IPS DF 6.9 (cell line): ENCODE data around the gene PLCH1.

ENCODE experiments used
- DNase-seq: peaks from one replicate; pipeline ENCODE4 v3.0.0-alpha.2; 2013; ENCODE audit warnings: low read depth, low spot score
- H3K27ac ChIP-seq: one replicate; pipeline ENCODE4 v1.5.1; 2013; ENCODE audit warnings: low read length, control low read depth
- H3K27me3 ChIP-seq: 2 replicates; pipeline ENCODE4 v1.6.1; 2013; ENCODE audit warnings: mild to moderate bottlenecking, low read length; ENCODE audit not compliant: control insufficient read depth, insufficient read depth
- H3K36me3 ChIP-seq: 2 replicates; pipeline ENCODE4 v1.6.1; 2013; ENCODE audit warnings: low read length; ENCODE audit not compliant: control insufficient read depth, insufficient read depth
- H3K4me1 ChIP-seq: 2 replicates; pipeline ENCODE4 v1.6.1; 2013; ENCODE audit warnings: low read length; ENCODE audit not compliant: control insufficient read depth, insufficient read depth
- H3K4me3 ChIP-seq: 2 replicates; pipeline ENCODE4 v1.5.1; 2013; ENCODE audit warnings: mild to moderate bottlenecking, low read length
- H3K9me3 ChIP-seq: 2 replicates; pipeline ENCODE4 v1.6.1; 2013; ENCODE audit warnings: low read length, inconsistent platforms; ENCODE audit not compliant: control insufficient read depth, insufficient read depth
- WGBS: extraction: QIAGEN DNeasy Blood & Tissue Kit; methylation state at CpG from one replicate; pipeline ENCODE4 v1.1.7; 2013; ENCODE audit warnings: mixed read lengths, missing lambda C conversion rate; ENCODE audit not compliant: insufficient read length, insufficient coverage; 5-methylcytosine and 5-hydroxymethylcytosine counted together

PLCH1 gene

DNA sequence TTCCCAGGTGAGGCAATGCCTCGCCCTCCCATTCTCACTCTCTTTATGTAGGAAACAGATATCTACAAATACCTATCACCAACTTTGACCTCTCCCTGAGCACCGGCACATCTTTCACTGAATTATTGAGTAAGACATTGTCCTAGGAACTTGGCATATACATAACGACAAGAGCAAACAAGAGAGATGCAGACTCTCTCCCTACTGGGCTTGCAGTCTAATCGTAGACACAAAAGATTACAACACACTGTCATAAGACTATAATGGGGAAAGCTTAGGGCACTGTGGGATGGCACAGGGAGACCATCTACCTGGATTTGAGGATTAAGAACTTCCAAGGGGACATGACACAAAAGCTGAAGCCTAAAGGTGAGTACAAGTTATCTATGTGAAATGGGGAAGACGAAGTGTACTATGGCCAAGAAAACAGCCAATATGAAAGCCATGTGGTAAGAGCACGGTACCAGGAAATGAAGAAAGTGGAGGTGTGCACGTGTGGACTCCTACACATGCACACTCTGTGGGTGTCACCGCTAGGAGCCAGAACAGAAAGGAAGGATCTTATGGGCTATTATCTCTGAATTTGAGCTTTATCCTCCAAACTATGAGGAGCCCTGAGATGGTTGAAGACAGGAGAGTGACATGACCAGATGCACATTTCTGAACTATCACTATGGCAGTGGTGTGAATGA, 232.6 kb downstream of the PLCH1 start:
- Histone ChIP-seq H3K36me3 (0 out of 2 replicates have a peak, but pooled peaks cover 2% of the 10 kb centered on the region), H3K27ac (no peak overlapping the region), H3K4me1 (peaks cover 3% of the 10 kb centered on the region; the same call in 1 of the 2 replicates), H3K27me3 (no peaks in the 10 kb centered on the region), H3K4me3 (no peak overlapping the region), H3K9me3 (no peaks in the 10 kb centered on the region)
- WGBS, result no CpG with 5 or more reads among the region's 8 CpGs
- no peak for DNase-seq

DNA sequence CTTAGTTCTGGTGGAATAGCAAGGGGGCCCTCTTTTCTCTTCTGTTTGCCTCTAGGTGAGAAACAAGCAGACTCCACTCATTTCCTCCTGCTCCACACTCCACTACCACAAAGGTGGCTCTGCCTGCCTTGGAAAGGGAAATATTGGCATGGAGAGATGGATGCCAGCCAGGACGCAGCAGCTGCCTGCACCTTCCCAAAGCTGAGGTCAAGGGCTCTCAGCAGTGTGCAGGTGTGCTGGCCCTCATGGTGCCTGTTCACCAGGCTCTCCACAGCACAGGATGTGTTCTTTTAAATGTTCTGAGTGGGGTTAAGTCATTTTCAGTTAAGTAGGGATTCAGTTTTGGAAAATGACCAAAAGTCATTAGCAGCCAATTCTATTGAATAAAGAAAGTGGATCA, 240.2 kb downstream of the PLCH1 start:
- no peak for DNase-seq
- no peaks in the 10 kb centered on the region for H3K4me1 ChIP-seq
- no CpG with 5 or more reads among the region's 1 CpG for WGBS
- no peaks in the 10 kb centered on the region for H3K36me3 ChIP-seq
- H3K27ac ChIP-seq, result no peak overlapping the region
- H3K9me3 ChIP-seq, result no peaks in the 10 kb centered on the region
- no peaks in the 10 kb centered on the region for H3K27me3 ChIP-seq
- H3K4me3 ChIP-seq, result no peak overlapping the region

DNA sequence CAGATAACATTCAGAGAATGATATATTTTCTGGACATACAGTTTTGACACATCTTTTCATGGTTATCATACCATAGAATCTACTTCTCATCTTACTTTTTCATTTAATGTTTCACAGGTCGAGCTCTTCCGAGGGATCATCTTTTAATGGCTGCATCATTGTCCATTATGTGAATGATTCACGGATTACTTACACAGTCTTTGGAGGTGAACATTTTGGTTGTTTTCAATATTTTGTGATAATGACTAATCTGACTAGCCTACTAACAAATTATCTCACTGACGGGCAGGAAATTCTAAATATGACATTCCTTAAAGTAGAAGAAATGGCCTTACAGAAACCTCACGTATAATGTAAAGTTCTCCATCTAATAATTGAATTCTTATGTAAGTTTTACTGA, 242.2 kb downstream of the PLCH1 start:
- Histone ChIP-seq H3K9me3 (no peaks in the 10 kb centered on the region), H3K27me3 (no peaks in the 10 kb centered on the region), H3K27ac (no peak overlapping the region), H3K4me1 (no peaks in the 10 kb centered on the region), H3K36me3 (no peaks in the 10 kb centered on the region), H3K4me3 (no peak overlapping the region)
- no CpG with 5 or more reads among the region's 5 CpGs for WGBS
- DNase-seq, result no peak

DNA sequence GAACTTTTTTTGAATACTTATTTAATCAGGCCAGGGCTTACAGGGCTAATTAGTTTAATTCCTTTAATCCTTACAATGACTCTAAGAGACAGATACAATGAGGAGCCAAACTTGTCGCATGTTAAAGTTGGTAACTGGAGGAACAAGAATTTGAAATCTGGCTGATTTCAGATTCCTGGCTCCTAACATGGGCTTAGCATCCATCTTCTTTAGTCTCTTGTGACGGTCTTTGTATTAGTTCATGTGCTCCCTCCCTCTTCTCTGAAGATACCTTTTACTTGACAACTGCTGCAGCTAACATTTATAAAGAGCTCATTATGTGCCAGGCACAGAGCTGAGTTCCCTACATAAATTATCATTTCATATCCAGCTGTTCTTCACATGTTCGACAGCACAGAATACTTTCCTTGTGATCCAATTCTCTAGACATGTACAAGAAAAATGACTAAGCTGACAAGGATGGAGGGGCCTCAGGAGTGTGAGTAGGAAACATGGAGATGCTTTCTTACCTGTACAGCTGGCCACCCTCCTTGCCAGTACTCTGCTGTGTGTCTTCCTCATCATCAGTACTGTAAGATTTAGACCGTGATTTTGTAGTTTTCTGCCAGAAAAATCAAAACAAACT, 244.6 kb downstream of the PLCH1 start:
- H3K9me3 ChIP-seq, result no peaks in the 10 kb centered on the region
- no peak overlapping the region for H3K4me3 ChIP-seq
- H3K4me1 ChIP-seq, result no peaks in the 10 kb centered on the region
- no CpG with 5 or more reads among the region's 4 CpGs for WGBS
- H3K27me3 ChIP-seq, result no peaks in the 10 kb centered on the region
- H3K36me3 ChIP-seq, result no peaks in the 10 kb centered on the region
- no peak overlapping the region for H3K27ac ChIP-seq
- DNase-seq, result no peak

DNA sequence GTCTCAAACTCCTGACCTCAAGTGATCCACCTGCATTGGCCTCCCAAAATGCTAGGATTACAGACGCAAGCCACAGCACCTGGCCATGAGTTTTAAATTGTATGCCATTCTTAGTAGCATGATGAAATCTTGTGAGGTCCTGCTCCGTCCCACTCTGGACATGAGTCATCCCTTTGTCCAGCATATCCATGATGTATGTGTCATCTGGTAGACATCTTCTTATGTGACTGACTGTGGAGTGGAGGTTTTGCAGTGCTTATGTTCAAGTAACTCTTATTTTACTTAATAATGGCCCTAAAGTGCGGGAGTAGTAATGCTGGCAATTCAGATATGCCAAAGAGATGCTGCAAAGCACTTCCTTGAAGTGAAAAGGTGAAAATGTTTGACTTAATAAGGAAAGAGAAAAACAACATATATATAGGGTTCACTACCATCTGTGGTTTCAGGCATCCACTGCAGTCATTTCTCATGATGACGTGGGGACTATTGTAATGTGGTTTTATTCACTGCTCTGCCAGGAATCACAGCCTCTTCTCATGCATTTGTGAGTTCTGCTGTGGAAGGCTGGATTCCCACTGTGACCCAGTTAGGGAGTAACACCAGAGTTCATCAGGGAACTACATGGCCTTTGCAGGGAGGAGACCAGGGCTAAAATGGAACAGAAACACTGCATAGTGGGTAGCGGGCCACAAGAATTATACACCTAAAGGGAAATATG, 246.8 kb downstream of the PLCH1 start:
- Histone ChIP-seq H3K4me3 (no peak overlapping the region), H3K4me1 (no peaks in the 10 kb centered on the region), H3K36me3 (no peaks in the 10 kb centered on the region), H3K9me3 (no peaks in the 10 kb centered on the region), H3K27ac (no peak overlapping the region), H3K27me3 (no peaks in the 10 kb centered on the region)
- no CpG with 5 or more reads among the region's 5 CpGs for WGBS
- no peak for DNase-seq

DNA sequence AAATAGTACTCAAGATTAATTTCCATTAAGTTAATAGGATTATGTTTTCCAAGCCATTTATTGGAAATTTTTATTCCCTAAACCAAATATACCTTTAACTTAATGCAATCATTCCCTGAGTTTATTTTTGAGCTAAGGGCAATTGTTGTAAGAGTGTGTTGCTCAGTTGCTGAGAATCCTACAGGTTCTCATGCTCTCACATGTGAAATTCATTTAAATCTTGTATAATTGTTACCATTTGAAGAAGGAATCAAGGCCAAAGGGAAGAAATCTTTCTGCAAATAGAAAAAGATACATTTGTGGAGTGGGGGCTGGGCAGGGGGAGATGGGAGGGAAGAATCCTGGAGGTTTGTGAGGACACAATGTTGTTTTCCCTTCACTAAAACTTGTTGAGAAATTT, 248.7 kb downstream of the PLCH1 start:
- no peaks in the 10 kb centered on the region for H3K36me3 ChIP-seq

DNA sequence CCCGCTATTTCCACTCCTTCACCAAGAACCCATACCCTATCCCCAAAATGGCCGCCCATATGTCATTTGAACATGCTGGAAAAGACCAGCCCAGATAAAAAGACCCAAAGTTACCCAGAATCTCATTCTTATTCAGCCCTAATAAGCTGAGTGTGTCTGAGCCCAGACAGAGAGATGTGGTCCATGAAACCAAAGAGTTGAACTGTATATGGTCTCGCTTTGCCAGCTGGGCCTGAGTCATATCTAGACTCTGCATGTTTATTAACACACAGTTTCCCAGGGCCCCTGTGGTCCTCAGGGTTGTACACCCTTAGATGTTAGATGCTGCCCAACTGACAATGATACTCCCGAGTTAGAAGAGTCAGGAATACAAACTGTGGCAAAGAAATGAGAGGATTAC, 249.5 kb downstream of the PLCH1 start:
- no peaks in the 10 kb centered on the region for H3K27me3 ChIP-seq
- WGBS, result no CpG with 5 or more reads among the region's 4 CpGs
- H3K4me3 ChIP-seq, result no peak overlapping the region
- H3K9me3 ChIP-seq, result no peaks in the 10 kb centered on the region
- no peak for DNase-seq
- H3K27ac ChIP-seq, result no peak overlapping the region
- no peaks in the 10 kb centered on the region for H3K36me3 ChIP-seq
- H3K4me1 ChIP-seq, result no peaks in the 10 kb centered on the region

More for the DNA sequence above, 248.7 kb downstream of the PLCH1 start:
- H3K4me3 ChIP-seq, result no peak overlapping the region
- DNase-seq, result no peak
- no peaks in the 10 kb centered on the region for H3K4me1 ChIP-seq
- no peak overlapping the region for H3K27ac ChIP-seq
- H3K9me3 ChIP-seq, result no peaks in the 10 kb centered on the region
- H3K27me3 ChIP-seq, result no peaks in the 10 kb centered on the region

DNA sequence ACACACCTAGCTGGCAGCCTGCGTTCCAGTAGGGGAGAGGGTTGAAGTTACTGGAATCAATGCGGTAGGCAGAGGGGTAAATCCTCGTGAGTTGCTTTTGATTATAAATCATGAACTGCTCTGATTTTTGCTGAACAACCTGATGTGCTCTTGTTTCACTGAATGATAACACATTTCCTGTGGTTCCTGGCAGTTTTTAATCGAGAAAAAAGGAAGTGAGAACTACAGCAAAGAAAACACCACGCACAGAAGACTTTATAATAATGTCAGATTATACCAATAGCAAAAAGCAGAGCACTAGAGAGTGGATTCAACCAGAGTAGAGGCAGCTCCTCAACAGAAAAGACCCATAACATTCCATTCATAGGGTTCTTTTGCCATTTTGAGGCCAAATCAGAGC, 250.5 kb downstream of the PLCH1 start:
- DNase-seq, result no peak
- no CpG with 5 or more reads among the region's 5 CpGs for WGBS
- no peaks in the 10 kb centered on the region for H3K4me1 ChIP-seq
- H3K27me3 ChIP-seq, result no peaks in the 10 kb centered on the region
- no peaks in the 10 kb centered on the region for H3K36me3 ChIP-seq
- H3K4me3 ChIP-seq, result no peak overlapping the region
- H3K9me3 ChIP-seq, result no peaks in the 10 kb centered on the region
- no peak overlapping the region for H3K27ac ChIP-seq

DNA sequence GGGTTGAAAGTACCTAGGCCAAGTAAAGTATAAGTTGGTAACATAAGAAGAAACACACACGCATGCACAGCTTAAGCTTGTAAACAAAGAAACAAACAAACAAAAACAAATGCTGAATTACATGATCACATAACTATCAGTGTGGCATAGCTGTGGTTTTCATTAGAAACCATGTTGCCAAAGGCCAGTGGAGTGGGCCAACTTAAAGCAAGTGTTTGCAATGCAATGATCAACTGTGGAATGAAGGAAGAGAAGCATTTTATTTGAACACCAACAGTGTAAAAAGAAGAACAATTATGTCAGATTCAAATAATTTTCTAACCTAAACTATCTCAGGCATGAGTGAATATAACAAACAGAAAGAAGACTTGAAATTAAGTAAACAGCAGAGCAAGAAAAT, 252.0 kb downstream of the PLCH1 start:
- no peaks in the 10 kb centered on the region for H3K36me3 ChIP-seq
- no peak overlapping the region for H3K4me3 ChIP-seq
- H3K9me3 ChIP-seq, result no peaks in the 10 kb centered on the region
- H3K27me3 ChIP-seq, result no peaks in the 10 kb centered on the region
- DNase-seq, result no peak
- no CpG with 5 or more reads among the region's 1 CpG for WGBS
- H3K27ac ChIP-seq, result no peak overlapping the region
- no peaks in the 10 kb centered on the region for H3K4me1 ChIP-seq

DNA sequence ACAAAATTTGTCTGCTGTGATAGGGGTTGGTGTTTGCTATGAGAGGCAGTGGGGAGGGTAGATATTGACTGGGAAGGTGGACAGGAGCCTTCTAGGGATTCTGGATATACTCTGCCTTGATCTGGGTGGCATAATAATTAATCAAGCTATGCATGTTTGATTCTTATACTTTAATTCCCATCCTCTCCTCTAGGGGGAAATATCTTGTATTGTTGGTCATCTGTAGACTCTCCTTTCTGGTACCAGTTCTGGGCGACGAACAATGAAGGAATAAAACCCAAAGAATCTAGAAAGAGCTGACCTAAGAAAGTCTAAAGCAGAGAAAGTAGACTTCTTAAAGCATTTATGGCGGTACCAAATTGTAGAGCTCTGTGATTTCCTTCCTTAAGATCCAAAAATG, 253.2 kb downstream of the PLCH1 start:
- H3K4me1 ChIP-seq, result no peaks in the 10 kb centered on the region
- WGBS, result no CpG with 5 or more reads among the region's 3 CpGs
- no peak overlapping the region for H3K4me3 ChIP-seq
- no peaks in the 10 kb centered on the region for H3K27me3 ChIP-seq
- no peaks in the 10 kb centered on the region for H3K36me3 ChIP-seq
- H3K9me3 ChIP-seq, result no peaks in the 10 kb centered on the region
- no peak overlapping the region for H3K27ac ChIP-seq
- DNase-seq, result no peak
